Measurements from ENCODE around the gene PTTG1.

DNA sequence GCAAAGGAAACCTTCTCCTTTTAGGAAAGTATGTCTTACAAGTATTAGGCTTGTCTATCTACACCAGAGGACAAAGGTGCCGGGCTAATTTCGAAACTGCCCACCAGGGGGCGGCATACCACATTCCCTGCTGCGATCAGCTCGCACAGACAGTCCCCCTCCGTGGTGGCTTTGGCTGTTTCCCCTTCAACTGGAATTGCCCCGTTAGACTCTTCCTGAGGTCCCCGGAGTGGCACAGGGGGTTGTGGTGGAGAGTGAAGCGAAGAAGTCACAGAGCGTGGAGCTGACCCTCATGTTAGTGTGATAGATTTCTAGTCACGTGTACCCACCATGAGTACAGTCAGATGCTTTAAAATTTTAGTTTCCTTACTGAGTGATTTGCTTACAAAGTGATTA, 17.5 kb downstream of the PTTG1 start:
- no peak for TF ChIP-seq POLR2A (IDR thresholded peaks at IDR 0.05)
- TF ChIP-seq, protein P1, sequence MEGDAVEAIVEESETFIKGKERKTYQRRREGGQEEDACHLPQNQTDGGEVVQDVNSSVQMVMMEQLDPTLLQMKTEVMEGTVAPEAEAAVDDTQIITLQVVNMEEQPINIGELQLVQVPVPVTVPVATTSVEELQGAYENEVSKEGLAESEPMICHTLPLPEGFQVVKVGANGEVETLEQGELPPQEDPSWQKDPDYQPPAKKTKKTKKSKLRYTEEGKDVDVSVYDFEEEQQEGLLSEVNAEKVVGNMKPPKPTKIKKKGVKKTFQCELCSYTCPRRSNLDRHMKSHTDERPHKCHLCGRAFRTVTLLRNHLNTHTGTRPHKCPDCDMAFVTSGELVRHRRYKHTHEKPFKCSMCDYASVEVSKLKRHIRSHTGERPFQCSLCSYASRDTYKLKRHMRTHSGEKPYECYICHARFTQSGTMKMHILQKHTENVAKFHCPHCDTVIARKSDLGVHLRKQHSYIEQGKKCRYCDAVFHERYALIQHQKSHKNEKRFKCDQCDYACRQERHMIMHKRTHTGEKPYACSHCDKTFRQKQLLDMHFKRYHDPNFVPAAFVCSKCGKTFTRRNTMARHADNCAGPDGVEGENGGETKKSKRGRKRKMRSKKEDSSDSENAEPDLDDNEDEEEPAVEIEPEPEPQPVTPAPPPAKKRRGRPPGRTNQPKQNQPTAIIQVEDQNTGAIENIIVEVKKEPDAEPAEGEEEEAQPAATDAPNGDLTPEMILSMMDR (IDR thresholded peaks at IDR 0.05) = peak; percentile 36 to 95 (median 77)
- TF ChIP-seq EP300 (IDR thresholded peaks at IDR 0.05) = no peak
